ENCODE results near the gene ARID1B.

Gene ARID1B

DNA sequence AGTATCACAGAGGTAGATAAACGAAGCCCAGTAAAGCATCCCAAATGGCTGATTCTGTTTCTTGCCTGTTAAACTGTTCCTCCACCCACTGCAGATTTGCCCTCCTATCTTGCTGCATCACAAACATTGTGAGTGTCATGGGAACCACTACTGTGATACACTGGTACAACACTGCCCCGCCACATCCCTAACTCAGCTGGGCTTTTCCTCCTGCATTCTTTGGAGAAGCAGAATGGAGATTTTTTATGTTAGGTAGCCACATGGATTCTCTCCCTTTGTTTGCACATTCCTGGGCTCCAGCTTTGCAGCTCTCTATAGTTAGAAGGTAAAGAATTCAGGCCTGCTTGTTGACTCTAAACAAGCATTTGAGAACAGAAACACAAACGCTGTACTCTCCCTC lies 312.1 kb downstream of the ARID1B start:
- DNase-seq: no peak

DNA sequence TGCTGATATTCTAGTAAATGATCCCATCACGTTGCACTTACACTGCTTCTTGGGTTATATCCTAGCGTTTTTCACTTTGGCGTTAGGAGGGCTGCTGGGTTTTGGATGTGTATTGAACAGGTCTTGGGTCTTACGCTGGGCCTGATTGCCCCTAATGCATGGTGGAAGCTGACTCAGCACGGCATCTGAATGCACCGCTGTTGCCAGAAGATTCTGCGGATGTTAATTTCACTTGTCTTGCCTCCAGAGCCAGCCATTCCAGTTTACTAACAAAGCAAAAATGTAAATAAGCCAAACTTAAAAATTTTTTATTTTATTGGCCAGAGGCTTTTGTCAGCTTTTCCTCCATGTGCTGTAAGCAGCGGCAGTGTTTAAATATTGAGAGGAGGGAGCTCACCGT lies 312.7 kb downstream of the ARID1B start:
- DNase-seq: no peak

DNA sequence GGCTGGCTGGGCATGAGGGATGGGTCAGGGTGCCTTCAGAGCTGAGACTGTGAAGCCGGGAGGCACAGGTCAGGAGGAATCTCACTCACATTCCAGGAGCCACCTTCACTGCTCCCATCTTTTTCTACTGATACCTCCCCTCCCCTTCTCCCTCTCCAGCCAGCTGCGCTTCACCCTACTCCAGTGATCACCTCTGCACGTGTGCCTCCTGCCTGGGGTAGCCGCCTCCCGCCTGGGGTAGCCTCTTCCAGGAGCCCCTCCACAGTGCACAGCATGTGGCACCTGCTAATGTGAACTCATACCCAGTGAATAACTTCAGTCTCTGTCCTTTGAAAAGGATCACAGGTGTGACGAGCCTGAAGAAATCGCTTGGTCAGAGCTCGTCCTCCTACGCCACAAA lies 313.6 kb downstream of the ARID1B start:
- no peak for DNase-seq

- DNase-seq: no peak
Observed at GRCh38 chr6:157091243-157091642, 314.1 kb downstream of the ARID1B start.

- peak in 1 of 2 experiments; percentile 53 for DNase-seq
Observed at GRCh38 chr6:157091856-157092460, 314.8 kb downstream of the ARID1B start.

DNA sequence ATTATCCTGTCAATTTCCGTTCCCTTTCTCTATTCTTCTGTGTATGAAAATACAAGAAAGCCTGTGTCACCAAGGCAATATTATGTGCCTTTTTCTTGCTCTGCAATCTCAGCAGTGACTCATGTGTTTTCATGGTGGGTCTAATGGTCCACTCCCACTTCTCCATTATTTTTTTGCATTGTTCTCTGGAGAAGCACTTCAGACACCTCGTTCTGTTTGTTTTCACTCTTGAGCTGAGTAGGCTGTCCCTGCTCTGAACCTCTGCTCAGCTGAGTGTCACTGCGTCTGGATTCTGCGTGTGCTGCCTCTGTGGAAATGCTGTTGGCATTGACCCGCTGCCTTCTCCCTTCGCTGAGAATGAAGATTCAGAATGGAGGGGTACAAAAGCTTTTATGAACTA lies 315.6 kb downstream of the ARID1B start:
- DNase-seq: no peak

GRCh38 chr6:157093536-157093935 lies 316.4 kb downstream of the ARID1B start:
- no peak for DNase-seq

DNA sequence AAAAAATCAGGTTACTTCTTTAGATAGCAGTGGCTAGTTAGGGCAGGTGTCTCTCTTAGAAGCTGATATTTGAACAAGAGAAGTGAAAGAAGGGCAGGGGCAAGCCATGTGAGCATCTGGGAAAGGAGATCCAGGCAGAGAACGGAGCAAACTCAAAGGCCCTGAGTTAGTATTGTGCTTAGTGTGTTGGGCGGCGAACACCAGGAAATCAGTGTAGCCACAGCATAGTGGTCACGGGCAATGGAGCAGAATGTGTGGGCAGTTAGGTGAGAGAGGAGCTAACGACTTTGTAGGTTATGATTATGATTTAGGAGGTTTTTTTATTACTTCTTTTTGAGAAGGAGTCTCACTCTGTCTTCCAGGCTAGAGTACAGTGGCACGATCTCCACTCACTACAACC lies 316.9 kb downstream of the ARID1B start:
- no peak for DNase-seq

DNA sequence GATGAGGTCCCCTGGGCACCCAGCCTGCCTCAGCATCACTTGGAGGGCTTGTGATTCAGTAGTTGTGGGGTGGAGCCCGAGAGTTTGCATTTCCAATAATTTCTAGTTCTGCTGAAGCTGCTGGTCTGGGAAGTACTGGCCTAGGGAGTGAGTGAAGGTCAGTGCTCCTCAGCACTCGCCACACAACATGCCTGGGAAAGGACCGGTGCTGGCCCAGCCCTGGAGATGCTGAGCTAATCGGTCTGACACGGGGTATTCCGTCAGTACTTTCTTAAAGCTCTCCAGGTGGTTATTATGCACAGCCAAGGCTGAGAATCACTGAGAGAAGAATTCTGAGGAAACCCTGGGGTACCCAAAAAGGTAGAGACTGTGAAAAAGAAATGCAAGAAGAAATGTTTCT lies 317.9 kb downstream of the ARID1B start:
- DNase-seq: no peak

DNA sequence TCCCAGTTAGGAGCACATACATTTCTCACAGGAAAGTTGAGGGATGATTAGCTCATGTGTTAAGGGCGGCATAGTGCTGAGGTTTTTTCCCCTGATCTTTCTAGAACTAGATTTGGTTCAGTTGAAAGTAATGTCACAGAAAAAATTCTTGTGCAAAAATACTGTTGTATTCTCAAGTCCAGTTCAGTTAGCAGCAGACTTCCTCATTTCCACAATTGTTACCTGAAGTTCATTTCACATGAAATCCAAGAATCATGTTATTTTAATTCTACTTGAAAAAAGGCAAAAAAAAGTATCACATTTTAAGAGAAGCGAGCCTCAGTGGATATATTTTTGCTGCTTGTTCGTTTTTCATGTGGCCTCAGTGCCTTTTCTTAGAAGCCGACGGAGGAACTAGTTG lies 318.4 kb downstream of the ARID1B start:
- DNase-seq: no peak

DNA sequence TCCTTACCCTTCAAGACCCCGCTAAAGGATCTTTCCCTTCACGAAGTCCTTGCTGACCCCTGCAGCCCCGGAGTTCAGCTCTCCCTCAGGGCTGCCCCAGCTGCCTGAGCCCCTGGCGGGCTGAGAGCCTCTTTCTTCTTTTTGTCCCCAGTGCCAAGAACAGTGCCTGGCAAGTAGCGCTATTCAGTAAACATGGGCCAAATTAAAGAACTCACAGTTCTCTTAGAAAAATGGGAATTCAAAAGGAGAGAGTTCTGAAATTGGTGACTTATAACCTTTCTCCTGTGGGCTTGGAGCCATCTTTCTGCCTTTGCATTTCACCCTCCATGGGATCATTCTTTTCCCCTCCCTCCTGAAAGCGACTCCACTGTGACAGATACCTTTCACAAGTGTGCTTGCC lies 318.9 kb downstream of the ARID1B start:
- DNase-seq: no peak

GRCh38 chr6:157096522-157096921 lies 319.3 kb downstream of the ARID1B start:
- DNase-seq: no peak

- no peak for DNase-seq
Observed at GRCh38 chr6:157097255-157097955, 320.2 kb downstream of the ARID1B start.

GRCh38 chr6:157098999-157099398 lies 321.8 kb downstream of the ARID1B start:
- no peak for DNase-seq

DNA sequence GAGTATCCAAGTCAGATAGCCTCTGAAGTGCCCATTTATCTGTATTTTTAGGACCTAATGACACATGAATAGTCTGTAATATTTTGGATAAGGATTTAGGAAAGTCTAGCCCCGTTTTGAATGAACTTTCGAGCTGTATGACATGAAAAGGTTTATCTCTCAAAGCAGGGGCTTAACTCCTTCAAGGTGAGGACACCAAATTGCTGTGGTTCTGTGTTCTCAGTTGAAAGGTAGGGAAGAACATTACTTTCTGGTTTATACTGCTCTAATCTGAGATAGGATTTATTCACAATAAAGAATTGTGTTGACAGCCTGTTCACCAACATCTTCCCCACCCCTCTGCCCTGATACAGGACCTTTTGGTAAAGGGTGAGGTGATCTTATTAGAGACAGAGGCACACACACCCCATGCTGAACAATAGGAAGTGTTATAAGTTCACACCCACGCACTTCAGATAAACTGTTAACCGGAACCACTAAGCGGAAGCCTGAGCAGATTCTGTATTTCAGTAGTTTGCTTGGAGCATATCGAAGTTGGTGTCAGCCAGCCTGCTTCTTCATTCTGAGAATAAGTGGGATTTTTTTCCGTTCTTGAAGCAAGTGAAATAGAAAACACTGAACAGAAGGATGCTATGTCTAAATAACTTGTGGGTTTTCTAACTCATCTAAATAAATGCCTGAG lies 322.9 kb downstream of the ARID1B start:
- no peak for DNase-seq

- DNase-seq: no peak
Observed at GRCh38 chr6:157101166-157101565, 324.0 kb downstream of the ARID1B start.

DNA sequence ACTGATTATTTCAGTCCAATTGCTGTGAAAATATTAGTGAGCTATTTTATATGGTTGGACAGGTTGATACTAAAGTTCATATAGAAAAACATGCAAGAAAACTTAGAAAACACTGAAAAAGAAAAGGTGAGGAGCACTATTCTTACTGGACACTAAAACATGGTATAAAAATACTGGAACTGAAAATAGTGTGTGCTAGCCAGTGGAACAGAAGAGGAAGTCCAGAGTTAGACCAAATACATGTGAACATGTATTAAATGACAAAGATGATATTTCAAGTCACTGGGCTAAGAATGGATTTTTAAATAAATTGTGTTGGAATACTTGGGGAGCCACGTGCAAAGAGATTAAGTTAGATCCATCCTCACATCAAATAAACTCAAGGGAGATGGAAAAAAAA lies 327.6 kb downstream of the ARID1B start:
- no peak for DNase-seq

GRCh38 chr6:157106487-157106886 lies 329.3 kb downstream of the ARID1B start:
- no peak for DNase-seq

- DNase-seq: no peak
Observed at GRCh38 chr6:157107571-157107914, 330.4 kb downstream of the ARID1B start.

DNA sequence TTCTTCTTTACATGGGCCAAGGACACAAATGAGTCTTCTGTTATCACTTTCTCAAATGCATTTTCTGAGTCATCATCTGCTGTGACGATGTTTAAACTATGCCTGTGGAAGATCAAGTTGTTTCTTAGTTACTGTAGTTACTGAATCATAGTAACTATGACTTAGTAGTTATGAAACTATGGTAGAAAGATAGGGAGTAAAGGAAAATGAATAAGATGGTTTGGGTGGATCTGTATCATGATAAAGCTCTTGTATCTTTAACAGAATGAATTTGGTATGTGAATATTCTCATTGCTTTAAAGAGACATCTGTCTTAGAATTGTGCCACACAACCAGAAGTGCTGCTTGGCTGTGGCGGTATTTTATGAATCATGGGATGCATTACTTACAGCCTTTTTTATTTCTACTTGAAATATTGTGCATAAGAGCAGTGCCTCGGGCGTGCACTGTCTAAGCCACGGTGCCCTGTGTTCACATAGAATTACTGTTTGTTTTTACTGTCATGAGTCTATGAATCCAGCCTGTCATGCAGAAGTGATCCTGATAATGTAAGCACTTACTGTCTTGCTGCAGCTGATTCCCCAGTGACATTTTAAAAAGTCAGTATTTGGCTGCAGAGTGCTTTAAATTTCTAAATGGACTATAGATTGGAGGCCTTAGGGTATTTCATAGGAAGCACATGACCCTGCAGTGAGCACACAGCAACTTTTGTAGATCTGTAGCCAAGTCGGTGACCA lies 330.9 kb downstream of the ARID1B start:
- no peak for DNase-seq

DNA sequence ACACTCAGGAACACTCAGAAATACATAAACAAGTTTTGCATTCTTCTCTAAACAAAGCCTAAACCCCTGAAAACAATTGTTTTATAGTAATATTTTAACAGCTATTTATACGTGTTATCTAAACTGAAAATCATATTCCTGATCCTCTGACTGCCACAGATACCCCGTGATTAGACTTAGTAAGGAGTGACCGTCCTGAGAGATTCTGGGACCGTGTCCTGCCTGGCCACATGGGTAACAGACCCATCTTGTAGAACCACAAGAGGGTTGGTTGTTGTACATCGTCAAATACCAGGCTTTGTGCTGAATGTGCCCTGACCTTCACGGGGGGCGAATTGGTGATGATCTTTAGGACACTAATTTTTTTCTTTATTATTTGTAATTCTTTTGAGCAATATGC lies 331.7 kb downstream of the ARID1B start:
- DNase-seq: no peak

DNA sequence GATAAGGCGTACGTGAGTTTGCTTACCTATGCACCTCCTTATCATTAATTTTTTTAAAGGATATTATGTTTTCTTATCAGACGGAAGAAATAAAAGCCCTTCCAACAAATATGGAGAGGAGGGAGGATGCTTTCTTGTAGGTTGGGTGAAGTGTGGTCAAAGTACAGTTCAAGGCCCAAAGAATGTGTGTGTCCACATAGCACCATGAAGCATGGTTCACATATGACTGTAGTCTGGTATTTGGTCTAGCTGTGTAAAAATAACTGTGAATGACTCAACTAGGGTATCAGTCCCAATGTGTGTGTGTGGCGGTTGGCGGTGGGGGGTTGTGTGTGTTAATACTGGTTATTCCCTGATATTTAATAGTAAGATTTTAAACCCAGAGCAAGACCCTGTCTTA lies 333.4 kb downstream of the ARID1B start:
- no peak for DNase-seq

DNA sequence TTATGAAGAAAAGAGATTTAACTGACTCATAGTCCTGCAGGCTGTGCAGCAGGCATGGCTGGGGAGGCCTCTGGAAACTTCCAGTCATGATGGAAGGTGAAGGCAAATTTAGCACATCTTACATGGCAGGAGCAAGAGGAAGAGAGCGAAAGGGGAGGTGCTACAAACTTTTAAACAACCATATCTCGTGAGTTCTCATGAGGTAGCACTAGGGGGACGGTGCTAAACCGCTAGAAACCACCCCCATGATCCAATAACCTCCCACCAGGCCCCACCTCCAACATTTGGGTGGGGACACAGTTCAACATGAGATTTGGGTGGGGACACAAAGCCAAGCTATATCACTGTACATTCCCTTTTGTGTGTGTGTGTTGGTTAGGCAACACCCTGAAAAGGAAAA lies 336.2 kb downstream of the ARID1B start:
- no peak for DNase-seq

DNA sequence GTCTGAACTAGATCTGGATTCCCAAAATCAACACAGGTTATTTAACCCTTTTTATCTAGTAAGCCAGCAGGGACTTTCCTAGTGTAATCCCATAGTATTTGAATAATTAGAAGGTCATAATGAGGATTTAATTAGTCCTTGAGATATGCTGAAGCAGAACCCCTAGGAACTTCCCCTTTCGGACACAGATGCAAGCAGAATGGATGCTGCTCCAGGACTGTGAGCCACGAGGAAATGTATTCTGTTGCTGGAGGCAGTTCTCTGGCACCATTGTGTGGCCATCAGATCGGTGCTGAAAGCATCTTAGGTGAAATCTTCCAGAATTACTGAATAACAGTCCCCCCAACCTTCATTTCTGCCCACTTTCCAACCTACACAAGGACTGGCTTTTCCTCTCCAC lies 339.2 kb downstream of the ARID1B start:
- no peak for DNase-seq
